MM.1S (cell line): ENCODE results near the gene THAP12.

ENCODE experiments used
- CTCF ChIP-seq: fragments of 300-600 bp; sonication (generic); IDR thresholded peaks from 2 replicates; pipeline ENCODE4 v1.5.1; 2016; ENCODE audit warnings: antibody characterized with exemption, low read length, mixed read lengths
- EZH2 ChIP-seq: fragments of 300-600 bp; sonication (generic); optimal IDR thresholded peaks from 2 replicates; pipeline ENCODE3; 2017; ENCODE audit warnings: low read depth, mild to moderate bottlenecking, antibody characterized with exemption, low read length, mixed read lengths
- EZH2phosphoT487 ChIP-seq: fragments of 300-600 bp; sonication (generic); IDR thresholded peaks from 2 replicates; pipeline ENCODE4 v1.6.1; 2018; ENCODE audit warnings: antibody characterized with exemption, low read length

- TF ChIP-seq EZH2 (no peak), CTCF (no peak), EZH2phosphoT487 (no peak)
Measured at GRCh38 chr11:76361374-76361773, 19.6 kb downstream of the THAP12 start.
